Endodermal cell (in vitro differentiated cells): Measurements from ENCODE around the gene GALNT6. TPM values are rescaled to one million over a fixed set of nuclear protein-coding genes. Genes with fewer than 3 reads are reported as not detected.

Experiments
- DNase-seq: peaks from one replicate; pipeline ENCODE4 v3.0.0-alpha.2; 2017
- H3K27ac ChIP-seq: 2 replicates; pipeline ENCODE4 v1.5.1; 2013; ENCODE audit warnings: mild to moderate bottlenecking, low read depth, low read length, moderate library complexity
- H3K27me3 ChIP-seq: 2 replicates; pipeline ENCODE4 v1.6.1; 2013; ENCODE audit warnings: mild to moderate bottlenecking, low read length, moderate library complexity; ENCODE audit not compliant: insufficient read depth, control insufficient read depth, poor library complexity, severe bottlenecking
- H3K36me3 ChIP-seq: 2 replicates; pipeline ENCODE4 v1.7.0; 2013; ENCODE audit warnings: mild to moderate bottlenecking, low read length, moderate library complexity; ENCODE audit not compliant: control insufficient read depth, insufficient read depth
- H3K4me1 ChIP-seq: one replicate; pipeline ENCODE4 v1.7.0; 2013; ENCODE audit warnings: low read length; ENCODE audit not compliant: control insufficient read depth, insufficient read depth
- H3K4me3 ChIP-seq: 2 replicates; pipeline ENCODE4 v1.5.1; 2013; ENCODE audit warnings: mild to moderate bottlenecking, low read length, moderate library complexity
- H3K9ac ChIP-seq: 2 replicates; pipeline ENCODE4 v1.6.1; 2013; ENCODE audit warnings: mild to moderate bottlenecking, low read length, moderate library complexity; ENCODE audit not compliant: poor library complexity, severe bottlenecking; ENCODE audit errors: extremely low read depth
- H3K9me3 ChIP-seq: 2 replicates; pipeline ENCODE4 v1.6.1; 2013; ENCODE audit warnings: mild to moderate bottlenecking, low read length, moderate library complexity; ENCODE audit not compliant: control insufficient read depth
- H3K27ac Mint-ChIP-seq: 2 replicates; pipeline ENCODE4 v1.8.0; 2020; ENCODE audit warnings: mixed read lengths
- H3K27me3 Mint-ChIP-seq: 2 replicates; pipeline ENCODE4 v1.8.0; 2021; ENCODE audit warnings: mild to moderate bottlenecking, mixed read lengths; ENCODE audit not compliant: insufficient read depth
- H3K36me3 Mint-ChIP-seq: 2 replicates; pipeline ENCODE4 v1.8.0; 2020; ENCODE audit warnings: low read depth, mixed read lengths
- H3K4me1 Mint-ChIP-seq: 2 replicates; pipeline ENCODE4 v1.8.0; 2020; ENCODE audit warnings: mixed read lengths
- H3K4me3 Mint-ChIP-seq: 2 replicates; pipeline ENCODE4 v1.8.0; 2020; ENCODE audit warnings: mild to moderate bottlenecking, moderate library complexity, mixed read lengths
- H3K9me3 Mint-ChIP-seq: 2 replicates; pipeline ENCODE4 v1.8.0; 2020; ENCODE audit warnings: mild to moderate bottlenecking, mixed read lengths
- CTCF ChIP-seq: fragments of 200-600 bp; sonication (generic); conservative IDR thresholded peaks from 2 replicates; pipeline ENCODE4 v1.5.0; 2021; ENCODE audit warnings: antibody characterized with exemption, mild to moderate bottlenecking
- WGBS, 2 experiments: methylation state at CpG; one replicate each; pipeline versions ENCODE4 v1.1.5 to v1.1.7; 2013; ENCODE audit warnings: missing lambda C conversion rate in 2 of 2, mixed read lengths in 1 of 2; ENCODE audit not compliant: insufficient coverage in 1 of 2, insufficient read length in 1 of 2; 5-methylcytosine and 5-hydroxymethylcytosine counted together
- total RNA-seq, 2 donors: library from RNA; stranded (reverse); fragmentation: NEBNext Ultra II Directional in 1 of 2; extraction: Animal tissue kit (Norgen Biotek cat#: 25700) in 1 of 2; gene quantifications; 2 replicates in 1 of 2; 3 replicates in 1 of 2; pipeline ENCODE4 v1.2.1, GENCODE V29; 2021

GALNT6 gene
- total RNA-seq, 2 donors from 2014 or later, result 13.9 to 19.1 TPM

GRCh38 chr12:51374361-51374760 is 16.8 kb downstream of the GALNT6 start:
- H3K27ac Mint-ChIP-seq, result no peak overlapping the region
- no peaks in the 10 kb centered on the region for H3K9me3 ChIP-seq

GRCh38 chr12:51373187-51373586 is 18.0 kb downstream of the GALNT6 start:
- Mint-ChIP-seq H3K9me3 (no peaks in the 10 kb centered on the region), H3K4me3 (no peak overlapping the region), H3K27me3 (no peaks in the 10 kb centered on the region), H3K4me1 (peaks cover 22% of the 10 kb centered on the region), H3K36me3 (peaks cover 30% of the 10 kb centered on the region), H3K27ac (no peak overlapping the region)
- no peak for DNase-seq
- Histone ChIP-seq H3K4me1 (peaks cover 8% of the 10 kb centered on the region), H3K27ac (no peak overlapping the region), H3K9ac (no peak overlapping the region), H3K27me3 (no peaks in the 10 kb centered on the region), H3K4me3 (no peak overlapping the region), H3K9me3 (no peaks in the 10 kb centered on the region), H3K36me3 (peaks cover 18% of the 10 kb centered on the region)
- 93 to 100% methylated on average over 3 of the region's 3 CpGs for WGBS, 2 experiments
- TF ChIP-seq CTCF, result no peak

More at GRCh38 chr12:51374361-51374760, 16.8 kb downstream of the GALNT6 start:
- Mint-ChIP-seq H3K4me1 (peaks cover 21% of the 10 kb centered on the region), H3K9me3 (no peaks in the 10 kb centered on the region), H3K27me3 (no peaks in the 10 kb centered on the region), H3K4me3 (no peak overlapping the region), H3K36me3 (peaks cover 35% of the 10 kb centered on the region)
- peaks cover 8% of the 10 kb centered on the region for H3K4me1 ChIP-seq
- H3K27ac ChIP-seq, result no peak overlapping the region
- no peak overlapping the region for H3K4me3 ChIP-seq
- peaks cover 21% of the 10 kb centered on the region for H3K36me3 ChIP-seq
- H3K9ac ChIP-seq, result no peak overlapping the region
- H3K27me3 ChIP-seq, result no peaks in the 10 kb centered on the region
- DNase-seq, result no peak
- no peak for TF ChIP-seq CTCF
- WGBS, 2 experiments, result 71 to 92% methylated on average over 1 to 2 of the region's 2 CpGs

- 83 to 100% methylated on average over 1 to 2 of the region's 2 CpGs for WGBS, 2 experiments
- no peak overlapping the region for H3K4me3 Mint-ChIP-seq
- H3K27ac Mint-ChIP-seq, result peak overlapping the region; percentile 95
- H3K9me3 Mint-ChIP-seq, result no peaks in the 10 kb centered on the region
- H3K27me3 Mint-ChIP-seq, result no peaks in the 10 kb centered on the region
- H3K9me3 ChIP-seq, result no peaks in the 10 kb centered on the region
- H3K4me3 ChIP-seq, result no peak overlapping the region
- H3K27me3 ChIP-seq, result no peaks in the 10 kb centered on the region
- TF ChIP-seq CTCF, result peak; percentile 14
- H3K36me3 Mint-ChIP-seq, result peaks cover 24% of the 10 kb centered on the region
- H3K4me1 ChIP-seq, result peaks cover 8% of the 10 kb centered on the region
- H3K36me3 ChIP-seq, result peaks cover 18% of the 10 kb centered on the region
- H3K9ac ChIP-seq, result peak overlapping the region; percentile 45
- peaks cover 22% of the 10 kb centered on the region for H3K4me1 Mint-ChIP-seq
- no peak for DNase-seq
- H3K27ac ChIP-seq, result peak overlapping the region; percentile 78
Measured at GRCh38 chr12:51372021-51372420, 19.2 kb downstream of the GALNT6 start.
